Endometrial microvascular endothelial cells (primary cell): Measurements from ENCODE around the gene CHRNA4. TPM values are rescaled to one million over a fixed set of nuclear protein-coding genes. Genes with fewer than 3 reads are reported as not detected.

Source experiments
- in situ Hi-C: cut with HindIII; loops from 2 replicates; pipeline ENCODE4 v1.10.0; 2017; ENCODE audit warnings: low sequenced_read_pairs, low pct_unique_long_range_greater_than_20kb; ENCODE audit errors: inconsistent ontology term
- total RNA-seq: library from RNA; depleted of rRNA; stranded (reverse); fragments of >200 nt; gene quantifications from one replicate; pipeline ENCODE4 v1.2.3, GENCODE V29; 2015; ENCODE audit errors: inconsistent ontology term

CHRNA4 gene
- total RNA-seq, 1 donor from 2014 or later: not detected

DNA sequence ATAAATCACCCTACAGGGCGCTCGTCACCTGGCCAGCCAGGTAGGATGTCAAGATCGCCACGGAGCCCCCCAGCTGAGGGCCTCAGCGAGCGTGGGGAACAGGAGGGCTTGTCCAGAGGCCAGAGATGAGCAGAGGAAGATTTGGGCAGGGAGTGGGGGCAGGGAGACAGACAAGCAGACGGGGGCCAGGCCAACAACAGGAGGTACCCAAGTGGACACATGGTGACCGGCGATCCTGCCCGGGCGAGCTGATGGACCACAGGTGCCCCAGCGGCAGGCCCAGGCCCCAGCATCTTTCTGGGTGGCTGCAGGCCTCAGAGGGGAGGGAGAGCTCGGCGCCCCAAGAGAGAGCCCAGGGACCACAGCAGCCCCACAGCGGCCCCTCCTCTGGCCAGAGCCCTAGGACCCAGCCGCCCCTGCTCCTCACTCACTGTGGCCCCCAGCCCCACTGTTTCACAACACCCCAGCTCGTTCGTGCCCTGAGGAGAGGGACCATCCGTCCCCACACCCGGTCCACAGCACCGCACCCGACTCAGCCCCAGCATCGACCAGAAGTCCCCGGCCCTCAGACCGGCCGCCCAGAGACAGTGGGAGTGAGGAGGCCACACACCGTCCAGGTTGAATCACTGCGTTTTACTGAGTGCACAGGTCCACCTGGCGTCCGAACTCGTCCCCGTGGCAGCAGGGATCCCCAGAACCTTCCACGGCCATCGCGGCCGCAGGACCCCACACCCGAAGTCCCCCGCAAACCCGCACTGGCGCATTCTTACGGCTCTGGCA is 38.6 kb upstream of the CHRNA4 start:
- in situ Hi-C loops: loop anchor here (25.0 kb wide), 1 partner anchor 112 kb away; the partner anchor contains the start of gene COL20A1

DNA sequence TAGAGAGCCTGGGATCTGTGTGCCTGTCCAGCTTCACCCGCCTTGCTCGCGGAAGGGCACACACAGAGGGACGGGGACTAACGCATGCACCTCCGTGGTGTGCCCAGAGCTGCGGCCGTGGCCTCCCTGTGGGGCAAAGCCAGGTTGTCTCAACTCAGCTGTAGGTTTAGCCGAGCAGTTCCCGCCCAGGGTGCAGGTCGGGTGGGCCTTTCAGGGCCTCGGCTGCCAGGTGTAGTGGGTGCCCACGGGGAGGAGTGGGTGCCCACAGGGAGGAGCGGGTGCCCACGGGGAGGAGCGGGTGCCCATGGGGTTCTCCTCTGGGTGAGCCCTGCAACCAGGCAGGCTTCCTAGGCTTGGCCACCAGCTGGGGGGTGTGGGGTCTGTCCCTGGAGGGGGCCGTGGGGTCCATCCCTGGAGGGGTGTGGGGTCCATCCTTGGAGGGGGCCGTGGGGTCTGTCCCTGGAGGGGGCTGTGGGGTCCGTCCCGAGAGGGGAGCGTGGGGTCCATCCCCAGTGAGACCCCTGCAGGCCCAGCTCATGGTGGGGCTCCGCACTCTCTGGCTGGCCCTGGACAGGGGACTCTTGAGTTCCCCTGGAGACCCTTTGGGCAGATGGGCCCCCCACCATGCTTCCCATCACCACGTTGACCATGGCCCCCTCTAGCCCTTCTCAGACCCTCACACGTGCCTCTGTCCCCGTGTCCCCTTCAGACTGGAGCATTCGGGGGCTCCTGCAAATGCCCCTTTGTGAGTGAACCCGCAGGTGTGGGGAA is 37.8 kb upstream of the CHRNA4 start:
- in situ Hi-C loops: loop anchor here (25.0 kb wide), 1 partner anchor 112 kb away; the partner anchor contains the start of gene COL20A1

DNA sequence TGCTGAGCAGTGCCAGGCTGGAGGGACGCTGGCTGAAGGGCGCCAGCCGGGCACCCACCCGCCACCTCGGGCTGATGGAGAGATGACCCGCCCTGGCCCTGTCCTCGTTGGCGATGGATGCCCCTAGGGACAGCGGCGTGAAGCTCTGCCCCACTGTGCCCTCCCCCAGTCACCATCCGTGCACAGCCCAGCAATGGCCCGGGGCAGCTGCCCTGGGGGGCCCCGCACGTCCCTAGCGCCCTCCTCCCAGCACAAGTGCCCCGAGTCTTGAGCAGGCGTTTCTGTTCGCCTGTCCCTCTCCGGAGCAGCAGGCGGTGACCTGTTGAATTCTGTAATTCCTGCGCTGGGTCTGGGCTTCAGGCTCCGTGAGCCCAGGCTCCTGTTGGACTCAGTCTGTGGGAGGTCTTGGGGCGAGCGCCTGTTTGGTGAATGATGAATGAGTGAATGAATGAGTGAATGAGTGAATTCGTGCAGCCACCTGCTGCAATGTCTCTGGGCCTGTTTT is 36.8 kb upstream of the CHRNA4 start:
- in situ Hi-C loops: loop anchor here (25.0 kb wide), 1 partner anchor 111 kb away; the partner anchor contains the start of gene COL20A1

DNA sequence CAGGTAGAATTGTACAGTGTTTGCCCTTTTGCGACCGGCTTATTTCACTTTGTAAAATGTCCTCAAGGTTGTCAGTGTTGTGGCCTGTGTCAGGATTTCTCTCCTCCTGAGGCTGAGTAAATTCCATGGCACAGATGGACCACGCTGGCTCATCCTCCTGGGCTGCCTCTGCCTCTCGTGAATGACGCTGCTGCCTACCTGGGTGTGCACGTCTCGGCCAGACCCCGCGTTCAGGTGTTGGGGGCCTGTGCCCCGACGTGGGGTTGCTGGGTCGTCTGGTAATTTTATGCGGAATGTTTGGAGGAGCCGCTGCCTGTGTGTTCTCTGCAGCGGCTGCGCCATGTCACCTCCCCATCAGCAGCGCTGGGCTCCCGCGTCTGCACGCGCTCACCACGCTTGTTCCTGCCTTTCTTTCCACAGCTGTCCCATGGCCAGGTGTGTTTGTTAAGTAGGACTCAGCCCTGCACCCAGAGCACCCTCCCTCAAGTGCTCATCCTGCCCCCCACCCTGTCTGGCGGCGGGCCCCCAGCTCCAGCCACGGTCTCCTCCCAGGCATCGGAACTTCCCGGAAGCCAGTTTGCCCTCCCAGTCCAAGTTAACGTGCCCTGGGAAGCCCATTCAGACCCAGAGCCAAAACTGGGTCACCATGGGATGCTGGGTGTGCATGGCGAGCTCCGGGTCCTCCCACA is 36.1 kb upstream of the CHRNA4 start:
- in situ Hi-C loops: loop anchor here (25.0 kb wide), 1 partner anchor 110 kb away; the partner anchor contains the start of gene COL20A1

DNA sequence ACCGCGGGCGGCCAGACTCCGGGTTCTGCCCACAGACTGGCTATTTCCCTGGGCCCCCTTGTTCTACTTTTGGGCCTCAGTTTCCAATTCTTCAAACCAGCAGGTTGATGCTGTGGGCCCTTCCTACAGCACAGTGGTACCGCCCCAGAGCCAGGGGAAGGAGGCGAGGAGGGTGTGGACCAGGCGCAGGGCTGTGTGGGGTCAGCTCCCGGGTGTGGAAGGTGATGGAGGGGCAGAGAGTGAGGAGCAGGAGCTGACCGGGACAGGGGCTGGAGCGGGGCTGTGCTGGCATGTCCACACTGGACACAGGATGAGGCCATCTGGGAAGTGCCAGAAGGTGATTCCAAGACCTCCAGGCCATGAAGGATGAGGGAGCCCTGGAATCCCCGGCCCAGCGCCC is 35.2 kb upstream of the CHRNA4 start:
- in situ Hi-C loops: loop anchor here (25.0 kb wide), 1 partner anchor 109 kb away; the partner anchor contains the start of gene COL20A1

DNA sequence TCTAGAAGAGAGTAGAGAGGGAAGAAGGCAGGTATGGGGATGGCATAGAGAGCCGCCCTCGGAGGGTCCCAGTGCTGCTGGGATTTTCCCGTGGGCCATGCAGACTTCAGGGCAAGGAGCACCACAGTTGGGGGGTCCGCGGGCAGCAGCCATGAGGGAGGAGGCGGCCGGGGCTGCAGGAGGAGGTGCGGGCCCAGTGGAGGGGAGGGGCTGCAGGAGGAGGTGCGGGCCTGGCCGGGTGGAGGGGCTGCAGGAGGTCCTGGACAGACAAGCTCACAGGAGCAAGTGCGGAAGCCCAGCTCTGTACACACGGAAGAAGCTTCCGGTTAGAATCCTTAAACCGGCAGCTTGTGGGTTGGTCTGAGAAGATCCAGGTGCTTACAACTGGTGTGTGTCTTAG is 34.6 kb upstream of the CHRNA4 start:
- in situ Hi-C loops: loop anchor here (25.0 kb wide), 1 partner anchor 108 kb away; the partner anchor contains the start of gene COL20A1

DNA sequence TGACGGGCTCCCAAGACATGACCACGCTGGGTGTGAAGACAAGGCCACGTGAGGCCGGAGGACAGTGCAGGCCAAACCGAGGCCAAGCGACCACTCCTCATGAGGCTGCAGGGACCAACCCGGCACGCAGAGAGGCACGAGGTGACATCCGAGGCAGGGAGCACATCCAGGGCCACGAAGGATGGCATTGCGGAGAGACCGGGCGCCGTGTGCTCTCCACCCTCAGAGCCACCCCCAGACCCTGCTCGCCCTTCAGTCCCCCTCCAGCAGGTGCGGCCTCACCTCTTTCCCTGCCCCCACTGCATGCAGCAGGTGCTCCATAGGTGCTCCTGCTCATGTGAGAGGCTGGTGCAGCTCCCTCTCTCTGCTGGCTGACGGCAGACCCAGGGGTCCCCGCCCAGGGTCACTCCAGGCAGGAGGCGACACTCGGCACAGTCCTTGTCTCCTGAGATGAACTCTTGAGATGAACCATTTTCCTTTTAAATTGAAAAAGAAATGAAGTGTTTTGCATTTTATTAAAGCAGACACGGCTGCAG is 33.8 kb upstream of the CHRNA4 start:
- in situ Hi-C loops: loop anchor here (25.0 kb wide), 1 partner anchor 108 kb away; the partner anchor contains the start of gene COL20A1

DNA sequence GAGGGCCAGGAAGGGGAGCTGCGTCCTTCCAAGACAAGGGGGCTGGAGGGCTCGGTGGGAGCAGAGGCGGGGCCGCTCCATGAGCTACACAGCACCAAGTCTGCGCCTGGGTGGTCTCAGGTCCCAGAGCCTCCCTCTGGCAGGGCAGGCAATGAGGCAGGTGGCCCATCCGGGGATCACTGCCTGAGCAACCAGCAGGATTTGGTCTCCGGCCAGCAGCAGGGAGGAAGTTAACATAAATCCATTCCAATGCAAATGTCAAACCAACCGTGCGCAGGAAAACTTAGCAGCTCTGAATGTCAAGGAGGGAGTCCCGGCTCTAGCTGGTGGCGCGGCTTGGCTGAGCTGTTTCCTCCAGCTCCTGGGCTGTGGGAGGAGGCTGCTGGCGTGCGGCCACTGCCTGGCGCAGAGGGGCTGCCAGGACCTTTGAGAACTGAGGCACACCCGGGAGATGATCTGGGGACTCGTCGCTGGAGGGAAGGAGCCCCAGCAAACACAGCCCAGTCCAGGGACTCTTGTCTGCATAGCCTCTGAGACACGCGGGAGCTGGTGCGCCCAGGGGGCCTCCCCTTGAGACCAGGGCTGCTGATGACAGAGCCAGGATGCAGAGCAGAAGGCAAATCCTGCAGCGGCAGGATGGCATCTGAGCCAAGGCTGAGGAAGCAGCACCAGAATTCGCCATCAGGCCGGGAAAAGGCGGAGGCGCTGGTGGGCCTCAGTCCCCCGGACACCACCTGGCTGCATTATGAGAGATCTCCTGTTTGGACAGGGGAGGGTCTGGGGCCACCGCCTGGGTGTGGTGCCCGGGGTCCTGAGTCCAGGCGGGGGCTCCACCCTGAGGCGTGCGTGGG is 33.1 kb upstream of the CHRNA4 start:
- in situ Hi-C loops: loop anchor here (25.0 kb wide), 1 partner anchor 107 kb away; the partner anchor contains the start of gene COL20A1

DNA sequence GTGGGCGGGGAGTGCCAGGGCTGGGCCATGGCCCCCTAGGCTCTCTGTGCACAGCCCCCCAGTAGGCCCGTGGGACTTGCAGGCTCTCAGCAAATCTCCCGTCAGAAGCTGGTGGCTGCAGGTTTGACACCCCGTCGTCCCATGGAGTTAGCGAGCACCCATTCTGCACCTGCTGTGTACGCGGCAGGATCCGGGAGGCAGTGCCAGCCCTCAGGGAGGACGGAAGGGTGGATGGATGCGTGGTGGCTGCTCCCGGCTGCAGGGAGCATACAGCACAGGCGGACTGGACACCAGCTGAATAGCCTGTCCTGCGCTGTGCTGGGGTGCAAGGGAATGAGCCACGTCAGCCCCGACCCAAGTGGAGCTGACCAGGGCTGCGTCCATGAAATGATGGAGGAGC is 32.4 kb upstream of the CHRNA4 start:
- in situ Hi-C loops: loop anchor here (25.0 kb wide), 1 partner anchor 106 kb away; the partner anchor contains the start of gene COL20A1

DNA sequence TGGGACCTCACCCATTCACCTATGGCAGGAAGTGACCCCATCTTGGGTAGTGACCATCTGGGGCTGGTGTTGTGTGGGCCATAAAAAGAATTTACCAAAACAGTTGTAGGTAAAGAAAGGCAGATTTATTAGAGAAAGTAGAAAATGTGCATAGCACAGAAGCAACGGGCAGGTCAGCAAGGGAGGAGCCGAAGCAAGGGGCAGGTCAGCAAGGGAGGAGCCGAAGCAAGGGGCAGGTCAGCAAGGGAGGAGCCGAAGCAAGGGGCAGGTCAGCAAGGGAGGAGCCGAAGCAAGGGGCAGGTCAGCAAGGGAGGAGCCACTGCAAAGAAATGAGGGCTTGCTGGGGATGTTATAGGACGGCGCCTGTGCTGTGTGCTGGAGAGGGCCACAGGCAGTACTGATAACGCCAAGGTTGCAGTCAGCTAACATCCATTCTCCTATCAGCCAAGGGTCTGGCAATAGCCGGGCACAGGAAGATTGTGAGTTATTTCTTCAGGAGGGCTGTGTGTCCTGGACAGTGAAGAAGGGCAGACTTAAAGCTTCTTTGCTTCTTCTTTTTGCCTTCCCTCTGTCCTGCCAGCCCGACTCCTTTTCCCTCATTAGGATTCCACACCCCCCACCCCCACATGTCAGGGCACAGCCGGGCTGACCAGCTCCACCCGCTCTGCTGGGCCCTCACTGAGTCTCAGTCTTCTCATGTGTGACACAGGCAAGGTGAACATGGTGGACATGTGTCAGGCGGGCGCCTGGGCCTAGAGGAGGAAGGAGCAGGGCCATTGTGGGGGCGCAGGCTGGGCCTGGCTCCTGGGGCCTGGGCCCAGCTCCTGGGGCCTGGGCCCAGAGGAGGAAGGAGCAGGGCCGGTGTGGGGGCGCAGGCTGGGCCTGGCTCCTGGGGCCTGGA is 31.6 kb upstream of the CHRNA4 start:
- in situ Hi-C loops: loop anchor here (25.0 kb wide), 1 partner anchor 105 kb away; the partner anchor contains the start of gene COL20A1

DNA sequence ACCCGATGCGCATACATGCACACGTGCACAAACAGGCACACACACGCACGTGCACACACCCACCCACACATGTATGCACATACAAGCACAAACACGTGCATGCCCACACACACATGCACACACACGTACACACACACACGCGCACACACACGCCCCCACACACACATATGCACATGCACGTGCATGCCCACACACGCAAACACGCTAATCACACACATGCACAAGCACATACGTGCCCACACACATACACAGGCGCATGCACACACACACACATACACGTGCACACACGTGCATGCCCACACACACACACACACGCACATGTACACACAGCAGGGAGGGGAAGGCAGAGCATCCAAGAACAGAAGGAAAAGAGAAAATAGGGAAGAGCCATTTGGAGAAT is 26.8 kb upstream of the CHRNA4 start:
- in situ Hi-C loops: loop anchor here (25.0 kb wide), 1 partner anchor 101 kb away; the partner anchor contains the start of gene COL20A1

DNA sequence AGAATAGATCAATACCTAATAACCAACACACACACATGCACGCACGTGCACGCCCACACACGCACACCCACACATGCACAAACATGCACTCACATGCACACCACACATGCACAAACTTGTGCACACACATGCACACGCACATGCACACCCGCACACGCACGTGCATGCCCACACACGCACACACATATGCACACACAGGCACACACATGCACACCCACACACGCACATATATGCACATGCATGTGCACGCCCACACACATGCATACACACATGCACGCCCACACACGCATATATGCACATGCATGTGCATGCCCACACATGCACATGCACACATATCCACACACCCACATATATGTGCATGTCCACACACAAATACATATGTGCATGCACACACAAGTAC is 26.2 kb upstream of the CHRNA4 start:
- in situ Hi-C loops: loop anchor here (25.0 kb wide), 1 partner anchor 100 kb away; the partner anchor contains the start of gene COL20A1

DNA sequence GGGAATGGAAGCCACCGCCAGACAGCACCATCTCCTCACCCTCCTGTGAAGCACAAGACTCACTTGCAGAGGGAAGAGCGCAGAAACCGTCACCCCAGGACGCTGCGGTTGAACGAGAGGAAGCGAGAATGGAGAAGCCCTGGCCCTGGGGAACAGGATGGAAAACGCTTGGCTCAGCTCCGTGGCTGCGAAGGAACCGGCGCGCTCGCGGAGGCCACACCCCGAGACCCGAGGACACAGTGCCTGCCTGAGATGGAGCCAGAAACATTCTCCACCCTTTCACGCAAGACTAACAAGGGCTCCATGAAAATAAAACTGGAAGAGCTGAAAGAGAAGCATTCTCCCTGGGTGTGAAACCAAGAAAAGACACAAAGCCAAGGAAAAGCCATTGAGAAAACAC is 25.3 kb upstream of the CHRNA4 start:
- in situ Hi-C loops: loop anchor here (25.0 kb wide), 1 partner anchor 99 kb away; the partner anchor contains the start of gene COL20A1

DNA sequence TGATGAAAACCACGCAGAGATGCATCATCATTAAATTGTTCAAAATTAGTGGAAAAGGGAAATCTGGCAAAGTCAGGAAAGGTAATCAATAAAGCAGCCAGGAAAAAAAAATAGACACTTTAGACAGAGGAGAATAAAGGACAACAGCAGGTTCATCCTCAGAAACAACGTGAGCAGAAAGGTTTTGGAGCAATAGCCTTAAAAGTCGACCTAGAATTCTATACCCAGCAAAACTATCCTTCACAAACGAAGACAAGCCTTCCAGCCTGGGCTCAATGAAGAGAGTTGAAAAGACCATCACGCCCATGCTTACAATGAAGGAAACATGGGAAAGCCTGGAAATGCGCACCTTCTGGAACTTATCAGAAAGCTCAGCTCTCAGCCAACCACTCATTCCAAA is 24.7 kb upstream of the CHRNA4 start:
- in situ Hi-C loops: loop anchor here (25.0 kb wide), 1 partner anchor 99 kb away; the partner anchor contains the start of gene COL20A1

DNA sequence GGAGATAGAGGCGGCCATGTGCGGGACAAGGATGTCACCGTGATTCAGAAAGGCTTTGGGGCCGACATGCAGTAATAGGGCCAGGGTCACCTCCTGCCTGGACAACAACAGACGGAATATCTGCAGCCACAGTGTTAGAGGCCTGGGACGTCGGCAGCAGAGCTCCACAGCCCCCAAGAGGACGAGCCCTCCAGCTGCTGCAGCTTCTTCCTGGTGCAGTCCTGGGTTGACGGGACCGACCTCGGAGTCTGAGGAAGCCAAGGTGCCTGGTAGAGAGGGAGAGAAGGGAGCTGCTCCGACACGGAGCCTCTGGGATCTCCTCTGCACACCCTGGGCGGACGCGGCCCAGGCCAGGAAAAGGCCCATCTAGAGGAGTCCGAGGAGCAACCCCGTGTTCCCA is 23.2 kb upstream of the CHRNA4 start:
- in situ Hi-C loops: loop anchor here (25.0 kb wide), 1 partner anchor 97 kb away; the partner anchor contains the start of gene COL20A1

DNA sequence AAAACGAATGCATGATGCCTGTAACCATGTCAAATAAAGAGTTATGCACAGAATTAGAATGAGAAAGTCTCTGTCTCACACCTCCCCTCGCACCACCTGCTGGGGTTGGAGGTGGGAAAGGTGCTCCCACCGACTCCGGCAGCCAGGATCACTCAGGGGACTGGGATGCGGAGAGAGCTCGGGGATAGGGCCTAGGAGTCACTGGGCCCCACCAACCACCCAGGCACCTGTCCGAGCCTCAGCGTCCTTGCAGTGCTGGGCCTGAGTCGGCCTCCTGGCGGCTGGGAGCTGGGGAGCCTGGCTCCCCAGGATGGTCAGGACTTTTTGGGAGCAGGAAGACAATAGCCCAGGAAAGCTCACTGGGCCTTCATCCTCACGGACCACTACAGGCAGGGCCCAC is 22.4 kb upstream of the CHRNA4 start:
- in situ Hi-C loops: loop anchor here (25.0 kb wide), 1 partner anchor 96 kb away; the partner anchor contains the start of gene COL20A1
